ENCODE measurements around the gene SUCLG1. TPM values are rescaled to one million over a fixed set of nuclear protein-coding genes. Genes with fewer than 3 reads are reported as not detected.

Gene SUCLG1
- total RNA-seq, 1 experiment from 2014 or later: 59.5 TPM

- Histone ChIP-seq H3K4me2 (no peak overlapping the region), H3K36me3 (ENCODE audit: low read depth) (peaks cover 19% of the 10 kb centered on the region)
- intact Hi-C loops (cut with micrococcal nuclease; ENCODE audit: unreplicated experiment): no loop called here
These were observed 23.6 kb downstream of the SUCLG1 start for GRCh38 chr2:84435345-84436025.

GRCh38 chr2:84429328-84429727, 29.8 kb downstream of the SUCLG1 start:
- no peaks in the 10 kb centered on the region for H4K20me1 ChIP-seq (ENCODE audit: insufficient read depth)
- H3K36me3 ChIP-seq (ENCODE audit: low read depth): peaks cover 16% of the 10 kb centered on the region
- no peak for TF ChIP-seq CTCF (conservative IDR thresholded peaks at IDR 0.05)
- TF ChIP-seq EZH2 (IDR thresholded peaks at IDR 0.05; ENCODE audit: low read depth): no peak
- no TSS peak for BruUV-seq (replicated peaks)
- no peaks in the 10 kb centered on the region for H3K9me3 ChIP-seq (ENCODE audit: insufficient read depth, low read depth)
- ChIA-PET CTCF (no interaction called here), POLR2A (ENCODE audit: unreplicated experiment) (no interaction called here)
- H3K79me2 ChIP-seq (ENCODE audit: low read depth): no peaks in the 10 kb centered on the region
- H2AFZ ChIP-seq: no peak overlapping the region
- H3K27me3 ChIP-seq (ENCODE audit: insufficient read depth, low read depth): no peaks in the 10 kb centered on the region
- peaks cover 16% of the 10 kb centered on the region for H3K4me1 ChIP-seq (replicated peaks; ENCODE audit: insufficient read depth)
- intact Hi-C loops (cut with micrococcal nuclease; ENCODE audit: unreplicated experiment): loop anchor here (10.0 kb wide), 1 partner anchor 405 kb away; no protein-coding TSS in a partner anchor
- H3K27ac ChIP-seq: no peak overlapping the region
- H3F3A ChIP-seq (ENCODE audit: insufficient read depth, low read depth): peaks cover 4% of the 10 kb centered on the region; the same call in 1 of the 2 replicates
- DNase-seq: no peak
- H3K4me3 ChIP-seq: no peak overlapping the region
- H3K4me2 ChIP-seq: no peak overlapping the region
- no peaks in the 10 kb centered on the region for H3K9me2 ChIP-seq (ENCODE audit: insufficient read depth)

More at GRCh38 chr2:84435345-84436025, 23.6 kb downstream of the SUCLG1 start:
- TF ChIP-seq EZH2 (IDR thresholded peaks at IDR 0.05; ENCODE audit: low read depth) (no peak), CTCF (conservative IDR thresholded peaks at IDR 0.05) (no peak)
- Histone ChIP-seq H3F3A (ENCODE audit: insufficient read depth, low read depth) (no peaks in the 10 kb centered on the region), H3K9me2 (ENCODE audit: insufficient read depth) (no peaks in the 10 kb centered on the region), H3K9me3 (ENCODE audit: insufficient read depth, low read depth) (no peaks in the 10 kb centered on the region), H3K27me3 (ENCODE audit: insufficient read depth, low read depth) (no peaks in the 10 kb centered on the region), H3K4me1 (replicated peaks; ENCODE audit: insufficient read depth) (no peaks in the 10 kb centered on the region), H3K4me3 (no peak overlapping the region), H3K27ac (no peak overlapping the region), H4K20me1 (ENCODE audit: insufficient read depth) (no peaks in the 10 kb centered on the region), H3K79me2 (ENCODE audit: low read depth) (no peaks in the 10 kb centered on the region), H2AFZ (no peak overlapping the region)
- ChIA-PET CTCF (no interaction called here), POLR2A (ENCODE audit: unreplicated experiment) (no interaction called here)
- DNase-seq: no peak
- BruUV-seq (replicated peaks): no TSS peak

GRCh38 chr2:84427235-84428138, 31.6 kb downstream of the SUCLG1 start:
- Histone ChIP-seq H3K36me3 (ENCODE audit: low read depth) (peaks cover 11% of the 10 kb centered on the region), H3K27ac (peak overlapping the region; percentile 44; the same call in 1 of the 2 replicates), H3K9me3 (ENCODE audit: insufficient read depth, low read depth) (no peaks in the 10 kb centered on the region), H3K79me2 (ENCODE audit: low read depth) (no peaks in the 10 kb centered on the region), H3K4me3 (no peak overlapping the region), H3K27me3 (ENCODE audit: insufficient read depth, low read depth) (no peaks in the 10 kb centered on the region), H4K20me1 (ENCODE audit: insufficient read depth) (no peaks in the 10 kb centered on the region), H3K4me2 (peak overlapping the region; percentile 22), H3K4me1 (replicated peaks; ENCODE audit: insufficient read depth) (peaks cover 16% of the 10 kb centered on the region), H3F3A (ENCODE audit: insufficient read depth, low read depth) (peaks cover 4% of the 10 kb centered on the region; the same call in 1 of the 2 replicates), H2AFZ (no peak overlapping the region), H3K9me2 (ENCODE audit: insufficient read depth) (no peaks in the 10 kb centered on the region)
- POLR2A ChIA-PET (ENCODE audit: unreplicated experiment): no interaction called here
- intact Hi-C loops (cut with micrococcal nuclease; ENCODE audit: unreplicated experiment): loop anchor here (10.0 kb wide), 1 partner anchor 403 kb away; no protein-coding TSS in a partner anchor
- no TSS peak for BruUV-seq (replicated peaks)
- CTCF ChIA-PET: no interaction called here
- peak in 1 of 2 experiments; percentile 73 for DNase-seq
- TF ChIP-seq EZH2 (IDR thresholded peaks at IDR 0.05; ENCODE audit: low read depth) (no peak), CTCF (conservative IDR thresholded peaks at IDR 0.05) (no peak)
